ENCODE data around the gene RANGRF. TPM values are rescaled to one million over a fixed set of nuclear protein-coding genes. Genes with fewer than 3 reads are reported as not detected.

The RANGRF gene
- total and polyA plus RNA-seq, 2 donors (not counting 1 experiment from before 2014, with no cell fraction given), result 48.8 to 83.2 TPM

- no peaks in the 10 kb centered on the region for H3K27me3 ChIP-seq (replicated peaks in 1 of 4; ENCODE audit: control extremely low read depth in 1 of 4, control insufficient read depth in 3 of 4, insufficient read depth in 4 of 4, low read length in 3 of 4)
- ATAC-seq (ENCODE audit: low read depth) (no peak), DNase-seq (no peak)
- H3K4me2 ChIP-seq (replicated peaks; ENCODE audit: low read depth, low read length, poor library complexity, severe bottlenecking), result no peak overlapping the region
- POLR2A ChIA-PET, result interaction anchor here (0.6 to 0.7 kb wide), 2 partner anchors 29 to 31 kb away, joined by 3 read pairs; no protein-coding TSS in a partner anchor
- CTCF ChIA-PET, result no interaction called here
- no peaks in the 10 kb centered on the region for H4K20me1 ChIP-seq (ENCODE audit: control insufficient read depth, insufficient read depth, low read length, poor library complexity, severe bottlenecking)
- TF ChIP-seq EZH2 (IDR thresholded peaks at IDR 0.05; ENCODE audit: borderline replicate concordance, insufficient read depth, low read depth, low read length, poor library complexity, severe bottlenecking), result no peak
- no peak for TF ChIP-seq CTCF (IDR thresholded peaks at IDR 0.05)
- peaks cover 16% of the 10 kb centered on the region for H3K79me2 ChIP-seq (ENCODE audit: control insufficient read depth, insufficient read depth, low read length)
- no peak overlapping the region for H3K27ac ChIP-seq (ENCODE audit: low read length in 2 of 2)
- H3K4me1 ChIP-seq (ENCODE audit: control insufficient read depth in 2 of 2, insufficient read depth in 2 of 2, low read length in 2 of 2), result no peaks in the 10 kb centered on the region
- no peak overlapping the region for H3K4me3 Mint-ChIP-seq
- no peak overlapping the region for H3K9ac ChIP-seq (ENCODE audit: low read length)
- peaks cover 7 to 39% of the 10 kb centered on the region in 2 experiments for H3K36me3 ChIP-seq (replicated peaks in 1 of 2; ENCODE audit: control extremely low read depth in 1 of 2, control insufficient read depth in 1 of 2, extremely low read depth in 1 of 2, insufficient read depth in 2 of 2, low read length in 1 of 2)
- 98% methylated on average over 6 of the region's 9 CpGs for WGBS (ENCODE audit: insufficient coverage)
- H3K9me3 Mint-ChIP-seq (ENCODE audit: insufficient read depth), result no peaks in the 10 kb centered on the region
- H3K27me3 Mint-ChIP-seq, result no peaks in the 10 kb centered on the region
- H3K27ac Mint-ChIP-seq, result no peak overlapping the region
- peaks cover 3% of the 10 kb centered on the region for H3K4me1 Mint-ChIP-seq
- H3K9me3 ChIP-seq (ENCODE audit: control extremely low read depth in 1 of 3, control insufficient read depth in 2 of 3, insufficient read depth in 1 of 3, low read length in 2 of 3), result no peaks in the 10 kb centered on the region
- H3K4me3 ChIP-seq (ENCODE audit: control extremely low read depth in 1 of 5, extremely low read depth in 1 of 5, insufficient read depth in 1 of 5, low read depth in 2 of 5, low read length in 4 of 5), result no peak overlapping the region
- H2AFZ ChIP-seq (ENCODE audit: insufficient read depth, low read depth, low read length, poor library complexity, severe bottlenecking), result no peak overlapping the region
- intact Hi-C loops (cut with micrococcal nuclease), result no loop called here
Observed at GRCh38 chr17:8255499-8255898, 33.0 kb upstream of the RANGRF start.

GRCh38 chr17:8256291-8256690 lies 32.2 kb upstream of the RANGRF start:
- ATAC-seq (ENCODE audit: low read depth), result no peak
- ChIA-PET CTCF (no interaction called here), POLR2A (no interaction called here)
- TF ChIP-seq EZH2 (IDR thresholded peaks at IDR 0.05; ENCODE audit: borderline replicate concordance, insufficient read depth, low read depth, low read length, poor library complexity, severe bottlenecking), result no peak
- no peak for TF ChIP-seq CTCF (IDR thresholded peaks at IDR 0.05)
- H3K4me3 ChIP-seq (ENCODE audit: control extremely low read depth in 1 of 5, extremely low read depth in 1 of 5, insufficient read depth in 1 of 5, low read depth in 2 of 5, low read length in 4 of 5), result no peak overlapping the region
- no peak overlapping the region for H3K4me2 ChIP-seq (replicated peaks; ENCODE audit: low read depth, low read length, poor library complexity, severe bottlenecking)
- H3K4me3 Mint-ChIP-seq, result no peak overlapping the region
- no peak for DNase-seq
- no peak overlapping the region for H3K27ac Mint-ChIP-seq
- intact Hi-C loops (cut with micrococcal nuclease), result no loop called here
- 100% methylated on average over 6 of the region's 10 CpGs for WGBS (ENCODE audit: insufficient coverage)
- no peaks in the 10 kb centered on the region for H3K27me3 Mint-ChIP-seq
- H3K4me1 Mint-ChIP-seq, result no peaks in the 10 kb centered on the region
- peaks cover 7 to 42% of the 10 kb centered on the region in 2 experiments for H3K36me3 ChIP-seq (replicated peaks in 1 of 2; ENCODE audit: control extremely low read depth in 1 of 2, control insufficient read depth in 1 of 2, extremely low read depth in 1 of 2, insufficient read depth in 2 of 2, low read length in 1 of 2)
- H3K9ac ChIP-seq (ENCODE audit: low read length), result no peak overlapping the region
- H3K4me1 ChIP-seq (ENCODE audit: control insufficient read depth in 2 of 2, insufficient read depth in 2 of 2, low read length in 2 of 2), result no peaks in the 10 kb centered on the region
- no peaks in the 10 kb centered on the region for H3K27me3 ChIP-seq (replicated peaks in 1 of 4; ENCODE audit: control extremely low read depth in 1 of 4, control insufficient read depth in 3 of 4, insufficient read depth in 4 of 4, low read length in 3 of 4)
- H3K9me3 ChIP-seq (ENCODE audit: control extremely low read depth in 1 of 3, control insufficient read depth in 2 of 3, insufficient read depth in 1 of 3, low read length in 2 of 3), result no peaks in the 10 kb centered on the region
- no peak overlapping the region for H3K27ac ChIP-seq (ENCODE audit: low read length in 2 of 2)
- no peaks in the 10 kb centered on the region for H4K20me1 ChIP-seq (ENCODE audit: control insufficient read depth, insufficient read depth, low read length, poor library complexity, severe bottlenecking)
- no peaks in the 10 kb centered on the region for H3K9me3 Mint-ChIP-seq (ENCODE audit: insufficient read depth)
- peaks cover 8% of the 10 kb centered on the region for H3K79me2 ChIP-seq (ENCODE audit: control insufficient read depth, insufficient read depth, low read length)
- H2AFZ ChIP-seq (ENCODE audit: insufficient read depth, low read depth, low read length, poor library complexity, severe bottlenecking), result no peak overlapping the region

Measured in B cell (primary cell).